DMS114 treated with DMSO at 0.1 percent for 48 hours (cell line): ENCODE results near the gene NADK2.
"Not testable (repeated sequence)": the region's sequence is repeated elsewhere in the genome, so short reads cannot be mapped to it uniquely, and the experiment has no call there.

Experiments used
- DNase-seq: peaks from one replicate; lab custom pipeline; 2025; ENCODE audit not compliant: unreplicated experiment; lab: John Stamatoyannopoulos, UW

Gene NADK2

DNA sequence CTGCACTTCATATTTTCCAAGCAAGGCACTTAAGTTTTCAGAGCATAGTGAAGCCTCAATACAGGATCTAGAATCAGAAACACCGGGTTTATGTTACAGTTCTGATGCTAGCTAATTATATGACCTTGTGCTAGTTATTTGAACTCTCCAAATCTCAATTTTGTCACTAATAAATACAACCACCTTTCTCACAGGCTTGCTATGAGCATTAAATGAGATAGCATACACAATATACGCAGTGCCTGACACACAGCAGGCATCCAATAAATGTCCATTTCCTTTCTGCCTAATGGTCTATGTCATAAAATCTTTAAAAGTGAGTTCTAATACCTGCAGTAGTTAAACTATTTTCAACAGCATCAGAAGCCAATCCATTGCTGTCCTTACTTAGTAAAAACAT lies 32.9 kb downstream of the NADK2 start:
- no peak for DNase-seq

DNA sequence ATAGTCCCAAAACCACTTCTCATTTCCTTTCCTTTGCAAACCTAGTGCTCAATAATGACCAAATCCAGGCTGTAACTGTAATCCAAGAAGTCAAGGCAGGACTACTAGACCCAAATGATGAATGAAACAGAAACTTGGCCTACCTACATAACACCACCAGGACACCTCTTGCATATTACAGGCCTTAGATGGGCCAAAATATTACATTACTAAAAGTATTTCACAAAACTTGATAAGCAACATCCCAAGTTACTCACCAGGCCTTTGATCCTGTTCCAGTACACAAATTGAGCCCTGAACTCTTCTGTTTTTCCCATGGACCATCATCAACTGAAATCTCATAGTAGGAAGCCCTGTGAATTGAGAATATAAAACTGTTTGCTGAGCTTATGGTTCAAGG lies 34.8 kb downstream of the NADK2 start:
- no peak for DNase-seq

DNA sequence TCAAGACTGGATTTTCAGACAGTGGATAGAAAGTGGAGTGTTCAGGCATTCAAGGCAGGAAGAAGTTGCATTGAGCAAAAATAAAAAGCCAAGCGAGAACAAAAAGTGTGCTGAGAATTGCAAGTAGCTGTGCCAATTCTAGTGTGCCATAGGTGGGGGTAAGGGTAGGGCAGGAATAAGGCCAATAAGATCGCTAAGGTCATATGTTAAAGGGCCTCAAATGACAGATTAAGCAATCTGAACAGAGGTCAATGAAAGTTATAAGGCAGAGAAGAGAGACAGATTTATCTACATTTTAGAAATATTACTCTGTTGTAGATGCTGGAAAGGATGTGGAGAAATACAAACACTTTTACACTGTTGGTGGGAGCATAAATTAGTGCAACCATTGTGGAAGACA lies 36.4 kb downstream of the NADK2 start:
- DNase-seq = no peak

DNA sequence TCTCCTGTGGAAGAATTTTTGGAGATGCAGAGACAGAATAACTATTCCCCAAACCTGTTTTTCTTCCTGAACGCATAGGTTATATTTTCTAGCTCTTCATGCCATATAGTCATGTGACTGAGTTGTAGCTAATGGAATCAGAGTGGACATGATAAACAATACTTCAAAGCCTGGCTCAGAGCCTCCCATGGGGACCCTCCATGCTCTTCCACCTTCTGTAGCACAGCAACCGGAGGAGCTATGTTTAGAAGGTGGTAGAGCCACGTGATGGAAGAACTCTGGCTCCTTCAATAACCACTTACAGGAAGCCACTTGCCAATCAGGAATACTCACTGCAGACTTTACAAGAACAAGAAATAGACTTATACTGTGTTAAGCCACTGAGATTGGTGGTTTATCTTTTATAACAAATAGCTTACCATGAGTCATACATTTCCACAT lies 39.2 kb downstream of the NADK2 start:
- DNase-seq = no peak

DNA sequence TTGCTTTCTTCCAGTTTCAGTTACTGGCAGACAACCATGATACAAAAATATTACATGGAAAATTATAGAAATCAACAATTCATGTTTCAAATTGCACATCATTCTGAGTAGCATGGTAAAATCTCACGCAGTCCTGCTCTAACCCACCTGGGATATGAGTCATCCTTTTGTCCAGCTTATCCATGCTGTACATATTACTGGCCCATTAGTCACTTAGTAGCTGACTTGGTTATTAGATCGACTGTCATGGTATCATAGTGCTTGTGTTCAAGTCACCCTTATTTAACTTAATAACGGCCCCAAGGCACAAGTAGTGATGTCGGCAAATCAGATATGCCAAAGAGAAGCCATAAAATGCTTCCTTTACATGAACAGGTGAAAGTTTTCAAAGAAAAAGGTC lies 41.2 kb downstream of the NADK2 start:
- DNase-seq = no peak

DNA sequence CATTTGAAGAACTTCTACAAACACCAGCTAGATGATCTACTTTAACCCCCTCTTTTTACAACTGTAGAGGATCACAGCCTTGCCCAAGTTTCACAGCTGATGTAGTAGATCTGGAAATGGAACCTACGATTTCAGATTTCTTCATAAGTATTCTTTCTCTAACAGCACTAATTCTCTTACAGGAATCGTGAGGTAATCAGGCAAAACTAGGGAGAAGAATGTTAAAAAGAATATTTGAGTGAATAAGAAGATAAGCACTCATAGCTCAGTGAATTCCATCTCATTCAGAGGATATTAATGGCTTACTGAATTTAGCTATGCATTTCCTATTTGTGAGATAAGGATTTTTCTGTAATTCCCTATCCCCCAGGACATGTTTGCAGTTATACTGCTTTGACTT lies 42.1 kb downstream of the NADK2 start:
- DNase-seq = no peak

DNA sequence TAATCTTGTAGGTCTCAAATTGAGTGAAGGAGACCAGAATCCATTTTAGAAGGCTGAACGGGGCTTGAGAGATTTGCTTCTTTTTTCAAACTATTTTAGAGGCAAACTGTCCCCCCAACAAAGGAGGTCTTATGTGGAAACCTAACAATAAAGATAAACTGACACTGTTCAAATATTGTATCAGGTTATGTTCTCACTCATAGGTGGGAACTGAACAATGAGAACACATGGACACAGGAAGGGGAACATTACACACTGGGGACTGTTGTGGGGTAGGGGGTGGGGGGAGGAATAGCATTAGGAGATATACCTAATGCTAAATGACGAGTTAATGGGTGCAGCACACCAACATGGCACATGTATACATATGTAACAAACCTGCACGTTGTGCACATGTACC lies 42.9 kb downstream of the NADK2 start:
- DNase-seq = not testable (repeated sequence)

DNA sequence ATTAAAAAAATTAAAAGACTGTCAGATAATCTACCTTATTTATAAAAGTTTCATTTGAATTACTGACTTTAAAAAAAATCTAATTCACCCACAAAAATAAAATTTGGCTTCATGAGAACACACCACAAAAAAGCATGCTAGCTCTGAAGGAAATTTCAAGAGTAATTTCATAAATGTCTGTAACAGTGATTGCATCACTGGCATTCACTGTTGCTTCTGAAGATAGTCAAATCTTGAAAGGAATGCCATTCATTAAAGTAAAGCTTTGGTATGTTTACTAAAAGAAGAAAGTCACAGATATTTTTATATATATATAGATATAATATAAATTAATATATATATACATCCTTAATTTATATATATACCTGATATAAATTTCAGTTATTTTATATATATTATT lies 43.4 kb downstream of the NADK2 start:
- DNase-seq = no peak

DNA sequence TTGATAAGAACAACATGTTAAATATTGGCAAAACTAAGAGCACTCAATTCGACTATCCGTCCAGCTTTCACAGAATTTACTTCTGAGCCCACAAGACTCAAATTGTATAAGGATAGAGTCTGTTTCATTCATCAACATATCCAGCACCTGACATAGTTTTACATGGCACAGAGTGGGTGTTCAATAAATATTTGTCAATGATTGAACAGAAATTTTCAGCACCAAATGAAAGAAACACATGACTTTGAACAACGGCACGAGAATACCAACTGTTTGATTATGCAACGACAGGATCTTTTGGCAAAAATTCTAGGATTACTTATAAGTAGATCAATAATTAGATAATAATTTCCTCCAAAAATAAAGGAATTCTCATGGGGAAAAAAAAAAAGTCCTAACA lies 48.0 kb downstream of the NADK2 start:
- no peak for DNase-seq

DNA sequence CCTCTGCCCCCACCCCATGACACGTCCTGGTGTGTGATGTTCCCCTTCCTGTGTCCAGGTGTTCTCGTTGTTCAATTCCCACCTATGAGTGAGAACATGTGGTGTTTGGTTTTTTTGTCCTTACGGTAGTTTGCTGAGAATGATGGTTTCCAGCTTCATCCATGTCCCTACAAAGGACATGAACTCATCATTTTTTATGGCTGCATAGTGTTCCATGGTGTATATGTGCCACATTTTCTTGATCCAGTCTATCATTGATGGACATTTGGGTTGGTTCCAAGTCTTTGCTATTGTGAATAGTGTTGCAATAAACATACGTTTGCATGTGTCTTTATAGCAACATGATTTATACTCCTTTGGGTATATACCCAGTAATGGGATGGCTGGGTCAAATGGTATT lies 57.3 kb downstream of the NADK2 start:
- DNase-seq = not testable (repeated sequence)

DNA sequence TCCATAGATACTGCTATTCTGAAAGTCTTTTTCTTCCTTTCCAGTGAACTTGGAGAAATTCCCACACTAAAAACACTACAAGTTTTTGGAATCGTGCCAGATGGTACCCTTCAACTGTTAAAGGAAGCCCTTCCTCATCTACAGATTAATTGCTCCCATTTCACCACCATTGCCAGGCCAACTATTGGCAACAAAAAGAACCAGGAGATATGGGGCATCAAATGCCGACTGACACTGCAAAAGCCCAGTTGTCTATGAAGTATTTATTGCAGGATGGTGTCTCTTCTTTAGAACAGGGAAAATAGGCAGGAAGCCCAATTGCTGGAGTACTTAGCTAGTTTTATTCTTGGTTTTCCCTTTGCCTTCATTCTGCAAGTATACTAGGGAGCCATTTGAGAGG lies 60.0 kb downstream of the NADK2 start:
- DNase-seq = no peak

DNA sequence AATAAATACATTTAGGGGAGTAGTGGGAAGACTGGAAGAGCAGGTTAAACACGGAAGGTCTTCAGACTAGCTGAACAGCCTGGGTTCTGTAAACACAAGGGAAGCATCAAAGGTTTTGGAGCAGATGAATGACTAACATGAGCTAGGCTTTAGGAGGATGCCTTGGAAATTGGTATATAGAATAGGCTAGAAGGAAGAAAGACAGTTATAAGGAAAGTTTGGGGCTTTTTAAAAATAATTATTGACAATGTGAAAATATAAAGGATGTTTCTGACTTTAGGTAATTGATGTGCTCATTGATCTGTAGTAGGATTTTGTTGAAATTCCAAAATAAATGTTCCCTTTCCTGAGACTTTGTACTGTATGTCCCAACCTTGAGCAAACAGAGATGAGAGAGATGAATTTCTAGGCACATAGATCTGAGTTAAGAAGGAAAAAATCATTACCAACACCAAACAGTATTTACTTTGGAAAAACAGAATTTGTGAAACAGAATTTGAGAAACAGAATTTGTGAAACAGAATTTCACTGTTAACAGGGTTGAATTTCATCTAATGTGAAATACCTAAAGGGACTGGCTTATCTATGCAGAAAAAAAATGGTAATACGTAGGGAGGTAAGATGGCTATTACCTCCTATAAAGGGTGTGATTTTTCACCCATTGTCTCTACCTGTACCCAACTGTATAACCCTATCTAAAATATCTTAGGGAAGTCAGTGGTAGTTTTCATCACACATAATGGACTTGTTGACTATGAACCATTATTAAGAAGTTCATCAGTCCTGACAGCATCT lies 61.0 kb downstream of the NADK2 start:
- DNase-seq = no peak

DNA sequence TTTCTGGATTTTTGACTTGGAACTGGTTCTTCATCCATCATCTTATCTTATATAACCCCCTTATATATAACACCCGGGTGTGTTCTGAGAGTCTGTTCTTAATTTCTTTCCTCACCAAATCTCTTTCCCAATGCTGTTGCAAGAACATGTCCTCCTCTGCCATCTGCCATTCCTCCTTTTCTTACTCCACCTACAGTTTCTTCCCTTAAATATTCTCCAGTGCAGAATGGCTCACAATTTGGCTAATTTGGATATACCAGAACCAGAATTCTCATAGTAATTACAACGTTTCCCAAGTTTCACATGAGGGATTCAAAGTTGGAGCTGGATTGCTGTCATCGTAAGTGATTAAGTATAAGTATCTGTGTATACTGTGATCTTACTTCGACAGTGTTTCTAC lies 61.8 kb downstream of the NADK2 start:
- no peak for DNase-seq

DNA sequence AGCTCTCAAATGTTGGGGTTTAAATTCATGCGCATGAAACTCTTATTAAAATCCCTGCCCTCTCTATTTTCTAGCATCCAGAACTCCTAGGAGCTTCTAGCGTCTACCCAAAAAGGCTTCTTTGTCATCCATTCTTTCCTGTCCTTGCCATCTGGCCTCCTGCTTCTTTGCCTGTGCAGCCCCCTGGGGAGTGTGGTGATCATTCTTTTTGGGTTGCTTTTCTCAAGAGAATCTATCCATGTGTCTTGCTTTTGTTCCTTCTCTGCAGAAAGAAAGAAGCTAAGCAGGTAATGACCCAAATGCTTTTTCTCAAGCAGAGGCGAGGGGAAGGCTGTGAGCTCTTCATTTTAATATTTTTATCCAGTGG lies 63.2 kb downstream of the NADK2 start:
- no peak for DNase-seq

DNA sequence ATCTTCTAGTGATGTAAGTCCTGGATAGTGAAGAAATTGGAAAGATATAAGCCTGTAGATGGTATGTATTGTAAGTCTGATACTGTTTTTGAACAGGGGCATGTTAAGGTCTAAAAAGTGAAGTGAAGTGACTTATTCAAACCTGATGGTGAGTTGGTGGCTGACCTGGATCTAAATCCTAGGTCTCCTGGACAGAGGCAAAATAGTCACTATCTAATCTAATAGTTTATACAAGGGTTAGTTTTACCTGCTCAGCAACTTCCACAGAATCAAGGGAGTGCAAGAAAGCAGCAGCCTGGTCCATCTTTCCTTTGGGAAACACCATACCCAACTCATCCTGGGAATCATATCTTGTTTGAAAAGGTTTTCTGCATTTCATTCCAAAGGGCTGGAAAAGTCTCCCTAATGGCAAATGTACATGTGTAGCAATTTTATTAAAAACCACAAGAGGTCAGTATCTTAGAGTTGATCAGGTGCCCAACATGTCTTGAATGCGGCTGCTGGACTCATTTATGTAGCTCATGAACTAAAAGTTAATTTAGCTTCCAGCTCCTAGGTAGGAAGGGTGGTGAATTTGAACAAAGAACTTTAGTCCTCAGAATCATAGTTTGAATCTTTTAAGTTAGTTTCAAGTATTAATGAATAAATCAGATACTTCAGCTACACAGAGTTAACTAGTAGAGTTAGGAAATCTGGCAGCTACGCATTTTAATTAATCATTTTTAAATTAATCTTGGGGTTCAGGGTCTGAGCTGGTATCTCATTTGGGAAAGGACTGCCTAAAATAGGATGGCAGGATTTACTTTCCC lies 63.8 kb downstream of the NADK2 start:
- peak; percentile 19 for DNase-seq

DNA sequence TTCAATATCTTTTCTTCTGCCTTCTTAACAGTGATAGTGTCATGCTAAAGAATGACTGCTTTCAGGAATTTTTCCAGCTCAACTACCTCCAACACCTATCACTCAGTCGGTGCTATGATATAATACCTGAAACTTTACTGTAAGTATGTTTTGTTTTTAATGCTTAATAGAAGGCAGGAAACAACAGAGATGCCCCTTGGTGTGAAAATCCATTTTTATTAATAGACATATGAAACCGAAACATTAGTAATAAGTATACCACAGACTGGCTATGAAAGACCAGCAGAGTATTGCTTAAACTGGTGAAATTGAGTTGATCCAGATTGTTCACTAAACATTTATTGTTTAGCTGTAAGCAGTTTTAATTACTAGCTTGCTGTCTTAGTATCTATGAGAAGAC lies 64.6 kb downstream of the NADK2 start:
- DNase-seq = no peak

DNA sequence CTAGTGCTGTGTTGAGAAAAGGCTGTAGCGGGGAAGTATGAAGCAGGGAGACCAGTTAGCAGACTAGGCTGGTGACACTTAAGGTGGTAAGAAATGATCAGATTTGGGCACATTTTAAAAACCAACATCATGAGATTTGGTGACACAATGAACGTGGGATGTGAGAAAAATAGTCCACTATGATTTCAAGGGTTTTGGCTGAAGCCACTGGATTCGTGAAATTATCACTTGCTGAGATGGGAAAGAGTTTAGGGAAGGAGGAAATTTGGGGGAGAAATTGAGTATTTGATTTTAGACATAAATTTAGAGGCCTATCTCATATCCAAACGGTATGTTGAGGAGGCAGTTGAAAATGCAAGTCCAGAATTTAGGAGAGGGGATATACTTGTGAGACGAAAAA lies 66.7 kb downstream of the NADK2 start:
- DNase-seq = no peak

DNA sequence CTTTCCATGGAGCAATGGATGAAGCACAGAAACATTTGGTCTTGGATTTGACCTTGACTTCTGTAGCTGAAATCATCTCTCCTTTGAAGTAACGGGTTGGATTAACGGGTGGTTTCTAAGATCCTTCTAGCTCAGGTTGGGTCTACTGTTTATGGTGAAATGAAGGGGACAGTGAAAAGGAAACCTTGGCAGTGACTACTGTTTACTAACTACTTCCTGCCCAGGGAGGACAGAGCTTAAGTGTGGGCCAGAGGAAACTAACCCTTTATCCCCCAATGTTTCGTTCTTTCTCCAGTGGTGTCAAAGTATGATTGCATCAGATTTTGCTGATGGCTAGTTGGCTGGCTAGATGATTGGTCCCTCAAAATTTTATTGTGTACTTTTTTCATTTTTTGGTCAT lies 67.6 kb downstream of the NADK2 start:
- DNase-seq = no peak

DNA sequence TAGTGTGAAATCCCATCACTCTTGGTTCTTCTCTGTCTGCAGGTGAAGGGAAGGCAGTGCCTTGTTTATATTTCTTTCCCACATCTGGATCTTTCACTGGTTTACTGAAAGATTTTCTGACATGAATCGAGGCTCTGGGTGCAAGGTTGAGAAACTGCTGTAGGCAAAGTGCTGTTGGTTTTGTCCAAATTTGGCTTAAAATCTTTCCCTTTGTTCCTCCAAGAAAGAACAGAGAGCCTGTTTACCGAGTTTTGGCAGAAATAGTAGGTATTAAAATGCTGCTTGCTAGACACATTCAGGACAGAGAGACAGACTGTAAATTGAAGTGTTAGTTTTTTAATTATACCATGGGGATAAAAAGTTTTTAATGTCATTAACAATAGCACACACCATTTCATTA lies 68.3 kb downstream of the NADK2 start:
- no peak for DNase-seq

DNA sequence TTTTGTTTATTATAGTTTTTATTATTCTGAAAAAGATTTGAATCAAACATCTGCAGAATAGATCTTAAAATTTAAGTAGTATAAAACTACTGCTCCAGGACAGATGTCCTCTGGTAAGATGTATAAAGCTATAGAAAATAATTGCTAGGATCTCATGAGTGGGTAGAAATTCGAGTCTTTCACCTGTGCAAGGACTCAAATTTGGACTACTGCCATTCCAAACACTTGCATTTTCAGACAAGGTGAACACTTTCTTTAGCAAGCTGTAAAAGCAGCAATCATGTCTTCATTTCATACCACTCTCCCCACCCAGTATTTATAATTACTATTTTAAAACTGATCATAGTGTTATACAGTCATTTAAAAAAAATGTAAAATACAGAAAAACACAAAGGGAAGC lies 69.1 kb downstream of the NADK2 start:
- no peak for DNase-seq

DNA sequence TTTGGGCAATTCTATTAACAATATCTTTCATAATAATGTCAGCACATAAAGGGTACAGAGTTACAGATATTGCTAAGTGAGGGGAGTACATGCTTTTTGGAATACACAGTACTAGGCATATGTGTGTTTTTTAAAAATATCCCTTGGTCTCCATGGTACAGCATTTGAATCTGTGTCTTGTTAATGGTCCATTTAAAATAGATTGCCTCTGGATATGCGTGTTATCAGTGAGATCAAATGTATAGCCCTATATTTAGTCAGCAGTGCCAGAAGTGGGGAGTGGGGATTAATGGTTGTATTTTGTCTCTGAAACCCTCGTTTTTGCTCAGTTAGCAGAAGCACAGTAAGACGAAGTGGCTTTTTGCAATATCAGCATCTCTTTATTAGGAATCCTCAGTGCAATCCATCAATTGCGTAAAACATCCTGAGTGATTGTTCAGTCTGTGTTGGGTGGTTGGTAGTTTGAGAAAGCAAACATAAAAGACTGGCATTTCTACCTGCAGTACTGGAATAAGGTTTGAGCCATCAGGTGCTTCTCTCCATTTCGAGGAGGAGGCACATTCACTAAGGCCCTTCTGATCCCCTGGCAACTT lies 70.8 kb downstream of the NADK2 start:
- DNase-seq = no peak

DNA sequence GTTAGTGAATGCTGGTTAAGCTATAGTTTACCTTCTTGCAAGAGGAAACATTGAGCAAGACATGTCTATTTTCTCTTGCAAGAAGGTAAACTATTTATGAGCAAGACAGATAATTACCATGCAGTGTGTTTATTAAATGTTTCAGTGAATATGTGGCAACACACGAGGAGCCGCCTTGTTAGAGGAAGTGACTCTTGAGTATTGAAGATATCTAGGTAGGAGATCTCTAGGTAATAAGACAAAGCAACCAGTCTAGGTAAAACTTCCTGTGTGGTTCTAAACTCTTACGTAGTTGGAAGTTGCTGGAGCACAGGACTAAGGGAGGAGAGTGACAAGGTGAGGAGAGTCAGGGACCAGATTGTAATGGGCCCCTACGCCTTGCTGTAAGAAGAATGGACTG lies 73.0 kb downstream of the NADK2 start:
- DNase-seq = no peak
